OCI-LY1 (cell line): Measurements from ENCODE around the gene WHRN.

Experiments used
- CTCF ChIP-seq: fragments of 200-600 bp; sonication (generic), shearing (Covaris generic); IDR thresholded peaks from 2 replicates; pipeline ENCODE4 v1.5.1; 2017; ENCODE audit warnings: mild to moderate bottlenecking, antibody characterized with exemption, low read length, moderate library complexity, mixed read lengths
- EZH2 ChIP-seq: fragments of 200-600 bp; sonication (generic), shearing (Covaris generic); IDR thresholded peaks from 2 replicates; pipeline ENCODE4 v1.8.0; 2017; ENCODE audit warnings: borderline replicate concordance, mixed run types, mild to moderate bottlenecking, antibody characterized with exemption, low read length, moderate library complexity, mixed read lengths

GRCh38 chr9:114465417-114465816 lies 39.9 kb downstream of the WHRN start:
- TF ChIP-seq CTCF (no peak), EZH2 (no peak)
